GM21515 (cell line): ENCODE results near the gene ZFYVE26.

Experiments
- ATAC-seq: cut with Tn5 transposase; IDR thresholded peaks from one replicate; pipeline ENCODE4 v1.9.1; 2021; ENCODE audit not compliant: unreplicated experiment

ZFYVE26 gene

DNA sequence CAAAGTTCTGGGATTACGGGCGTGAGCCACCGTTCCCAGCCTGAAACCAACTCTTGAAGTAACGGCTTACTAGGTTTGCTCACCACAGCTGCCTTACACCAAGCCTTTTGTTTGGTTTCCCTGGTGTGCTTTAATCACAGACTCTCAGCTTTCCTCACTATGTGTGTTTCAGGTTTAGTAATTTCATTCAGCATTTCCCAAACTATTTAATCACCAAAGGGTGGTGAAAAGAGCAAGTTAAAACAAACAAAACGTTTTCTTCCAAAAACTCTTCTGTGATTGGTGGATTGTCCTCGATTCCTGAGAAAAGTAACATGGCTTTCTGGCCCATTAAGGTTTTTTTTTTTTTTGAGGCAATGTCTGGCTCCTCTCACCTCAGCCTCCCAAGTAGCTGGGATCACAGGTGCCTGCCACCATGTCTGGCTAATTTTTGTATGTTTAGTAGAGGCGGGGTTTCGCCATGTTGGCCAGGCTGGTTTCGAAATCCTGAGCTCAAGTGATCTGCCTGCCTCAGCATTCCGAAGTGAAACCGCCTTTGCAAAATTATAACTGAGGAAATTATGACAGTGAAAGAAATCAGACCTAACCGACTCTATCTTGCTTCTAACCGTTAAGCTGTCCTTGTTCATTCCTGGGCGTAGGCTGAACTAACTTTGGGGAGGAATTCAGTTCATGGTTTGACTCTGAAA, 1.5 kb upstream of the ZFYVE26 start:
- ATAC-seq = no peak

DNA sequence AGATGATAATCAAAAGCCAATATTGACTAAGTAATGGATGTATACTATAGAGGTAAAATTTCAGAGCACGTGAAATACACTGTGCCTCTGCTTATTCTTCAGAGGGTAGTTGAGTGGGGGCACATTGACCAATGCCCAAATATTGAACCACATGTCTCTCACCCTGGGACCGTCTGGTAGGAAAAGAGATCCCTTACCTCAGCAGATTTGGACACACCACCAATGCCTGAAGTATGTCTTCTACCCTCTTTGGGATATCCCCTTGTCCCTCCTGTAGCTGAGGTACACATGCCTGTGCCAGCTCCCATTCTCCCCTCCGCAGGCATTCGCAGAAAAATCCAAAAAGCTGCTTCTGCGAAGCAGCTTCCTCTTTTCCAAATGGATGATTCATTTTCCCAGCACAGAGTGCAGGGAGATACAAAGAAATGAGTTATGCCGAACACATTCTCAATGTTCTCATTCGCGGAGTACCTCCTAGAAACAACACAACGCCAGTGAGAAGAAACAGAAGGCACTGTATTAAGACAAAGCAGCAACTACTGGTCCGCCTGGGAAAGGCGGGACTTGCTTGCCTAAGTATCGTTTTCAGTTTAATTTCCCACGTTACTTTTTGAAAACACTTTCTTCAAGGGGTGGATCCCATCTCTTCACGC, 691 bp downstream of the ZFYVE26 start:
- ATAC-seq = peak; percentile 2

DNA sequence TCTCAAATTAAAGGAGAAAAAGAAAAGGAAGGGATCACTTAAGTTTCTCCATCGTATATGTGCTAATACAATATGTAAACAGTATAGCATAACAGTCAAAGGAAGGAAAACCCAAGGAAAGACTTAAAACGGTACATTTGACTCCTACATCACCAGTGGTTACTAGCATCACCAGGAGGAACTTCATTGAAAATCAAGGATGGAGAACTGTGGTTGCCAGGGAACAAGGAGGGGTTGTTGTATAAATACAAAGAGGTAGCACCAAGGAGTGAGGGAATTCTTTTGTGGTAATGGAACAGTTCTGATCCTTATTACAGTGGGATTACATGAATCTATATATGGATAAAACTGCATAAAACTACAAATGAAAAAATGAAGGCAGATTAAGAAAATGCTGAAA, 1.6 kb downstream of the ZFYVE26 start:
- ATAC-seq = no peak

DNA sequence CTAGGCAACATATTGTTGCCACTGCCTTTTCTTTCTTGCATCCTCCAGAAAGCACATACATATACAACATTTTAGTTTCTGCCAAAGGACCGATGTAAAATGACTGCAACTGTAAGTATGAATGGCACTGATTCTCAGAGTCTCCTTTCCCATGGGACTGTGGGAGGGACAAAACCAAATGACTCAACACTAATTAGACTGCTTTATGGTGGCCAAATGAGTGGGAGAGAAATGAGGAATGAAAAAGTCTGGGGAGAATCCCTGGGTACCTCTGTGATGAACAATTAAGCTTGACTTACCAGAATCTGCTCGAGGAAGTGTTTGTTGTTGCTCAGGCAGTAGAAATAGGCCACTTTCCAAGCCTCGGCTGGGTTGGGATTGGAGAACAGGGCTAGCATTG, 10.1 kb downstream of the ZFYVE26 start:
- ATAC-seq = no peak

DNA sequence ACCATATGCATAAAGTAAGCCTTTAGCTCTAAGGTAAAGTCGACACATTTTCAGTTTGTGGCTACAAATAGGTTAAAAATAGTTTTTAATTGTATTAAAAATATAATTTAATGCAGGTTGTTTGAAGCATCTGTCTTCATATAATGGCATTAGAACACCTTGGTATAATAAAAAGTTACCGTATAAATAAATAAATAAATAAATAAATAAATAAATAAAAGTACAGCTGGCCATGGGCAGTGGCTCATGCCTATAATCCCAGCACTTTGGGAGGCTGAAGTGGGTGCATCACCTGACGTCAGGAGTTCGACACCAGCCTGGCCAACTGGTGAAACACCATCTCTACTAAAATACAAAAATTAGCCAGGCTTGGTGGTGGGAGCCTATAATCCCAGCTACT, 15.6 kb downstream of the ZFYVE26 start:
- no peak for ATAC-seq

DNA sequence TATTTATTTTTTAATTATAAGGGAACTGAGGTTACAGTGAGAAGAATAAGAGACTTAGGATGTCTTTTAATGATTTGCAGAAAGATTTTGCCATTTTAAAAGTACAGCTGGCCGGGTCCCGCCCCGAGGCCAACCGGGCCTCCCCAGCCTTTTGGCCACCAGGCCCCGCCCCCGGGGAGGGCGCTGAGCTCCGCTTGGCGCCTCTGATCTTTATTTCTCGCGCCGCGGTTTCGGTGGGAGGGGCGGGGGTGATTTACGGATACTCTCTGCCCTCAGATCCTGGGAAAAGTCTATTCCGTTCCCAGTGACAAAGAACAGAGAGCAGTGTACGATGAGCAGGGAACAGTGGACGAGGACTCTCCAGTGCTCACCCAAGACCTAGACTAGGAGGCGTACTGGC, 17.7 kb downstream of the ZFYVE26 start:
- no peak for ATAC-seq

DNA sequence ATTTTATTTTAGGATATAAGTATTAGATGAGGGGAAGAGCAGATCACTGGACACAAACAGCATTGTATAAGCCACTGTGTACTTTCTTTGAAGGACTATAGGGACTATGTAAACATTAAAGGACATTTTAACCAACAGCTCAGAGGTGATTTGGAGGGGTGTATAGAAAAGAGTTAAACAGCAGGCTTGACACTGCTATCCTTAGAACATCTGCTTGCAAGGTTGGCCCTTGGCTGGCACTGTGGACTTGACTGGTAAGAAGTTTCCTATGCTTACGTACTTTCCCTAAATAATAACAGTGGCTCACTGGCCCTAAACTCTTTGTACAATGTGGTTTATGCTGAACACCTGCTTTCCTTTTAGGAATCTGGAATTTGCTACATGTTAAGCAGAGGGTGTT, 28.7 kb downstream of the ZFYVE26 start:
- no peak for ATAC-seq

DNA sequence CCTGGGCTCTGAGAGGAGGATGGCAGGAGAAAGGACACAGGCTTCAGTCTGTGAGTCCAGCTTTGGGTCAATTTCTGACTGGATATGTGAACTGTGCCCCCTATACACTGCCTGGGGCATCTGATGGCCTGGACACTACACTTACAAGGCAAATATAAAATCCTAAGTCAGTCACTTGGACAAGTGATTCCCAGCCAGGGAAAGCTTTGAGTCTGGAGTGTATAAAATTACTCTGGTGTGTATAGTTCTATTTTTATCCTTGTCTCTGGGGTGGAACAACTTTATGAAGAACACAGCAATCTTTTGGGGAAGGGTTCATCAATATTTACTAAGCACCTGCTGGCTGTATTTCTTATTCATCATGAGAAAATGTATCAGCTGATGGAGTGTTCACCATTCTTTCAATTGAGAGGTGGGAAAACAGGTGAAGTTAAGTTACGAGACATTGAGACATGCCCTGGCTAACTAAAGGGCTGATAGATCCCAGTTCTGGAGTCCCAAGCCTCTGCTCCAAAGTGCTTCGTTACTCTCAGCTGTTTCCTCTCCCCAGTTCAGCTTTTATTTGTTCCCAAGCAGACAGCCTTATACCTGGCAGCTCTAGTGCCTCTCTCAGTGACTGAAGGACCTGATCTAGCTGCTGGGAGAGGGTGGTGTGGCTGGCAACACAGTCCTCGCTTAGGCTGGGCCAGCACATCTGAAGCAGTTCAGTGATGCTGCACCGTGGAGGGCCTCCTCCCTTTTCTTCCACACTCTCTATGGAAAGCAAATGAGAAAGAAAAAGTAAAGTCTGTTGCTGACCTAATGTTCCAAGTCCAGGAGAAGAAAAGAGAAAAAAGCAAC, 30.9 kb downstream of the ZFYVE26 start:
- no peak for ATAC-seq

DNA sequence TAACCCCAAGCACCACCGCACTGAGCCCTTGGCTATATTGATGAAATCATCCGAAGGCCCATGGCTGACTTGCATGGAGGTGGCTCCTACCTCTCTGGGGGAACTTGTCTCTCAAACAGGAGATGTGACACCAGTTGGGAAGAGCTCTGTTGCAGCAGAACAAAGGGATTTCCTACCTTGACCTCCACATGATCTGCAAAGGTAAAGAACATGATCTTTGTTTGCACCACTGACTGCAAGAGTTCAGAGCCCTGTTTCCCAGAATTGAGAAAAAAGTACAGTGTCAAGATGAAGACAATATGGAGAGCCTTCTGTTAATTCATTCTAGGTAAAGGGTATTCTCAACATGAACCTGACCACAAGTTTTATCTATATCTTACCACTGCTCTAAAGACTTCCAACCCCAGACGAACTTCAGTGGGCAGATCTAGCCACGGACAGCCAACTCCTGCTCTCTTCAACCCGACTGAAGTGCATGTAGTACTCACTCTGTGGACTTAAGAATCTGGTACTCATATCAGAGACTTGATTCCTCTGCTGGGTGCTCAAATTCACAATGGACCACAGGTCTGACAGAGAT, 32.1 kb downstream of the ZFYVE26 start:
- ATAC-seq = no peak

DNA sequence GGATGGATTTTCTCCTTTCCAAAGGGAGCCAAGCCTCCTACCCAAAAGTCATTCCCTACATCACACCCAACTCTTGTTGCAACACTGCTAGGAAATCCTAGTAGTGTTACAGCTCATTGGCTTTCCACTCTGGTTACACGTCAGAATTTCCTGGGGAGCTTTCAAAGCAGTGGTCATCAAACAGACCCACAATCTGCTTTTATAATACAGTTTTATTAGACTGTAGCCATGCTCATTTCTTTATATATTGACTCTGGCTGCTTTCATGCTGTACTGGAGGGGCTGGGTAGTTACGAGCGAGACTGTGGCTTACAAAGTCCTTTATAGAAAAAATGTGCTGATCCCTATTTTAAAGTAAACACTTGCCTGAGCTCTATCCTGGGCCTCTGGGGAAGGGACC, 34.3 kb downstream of the ZFYVE26 start:
- no peak for ATAC-seq

DNA sequence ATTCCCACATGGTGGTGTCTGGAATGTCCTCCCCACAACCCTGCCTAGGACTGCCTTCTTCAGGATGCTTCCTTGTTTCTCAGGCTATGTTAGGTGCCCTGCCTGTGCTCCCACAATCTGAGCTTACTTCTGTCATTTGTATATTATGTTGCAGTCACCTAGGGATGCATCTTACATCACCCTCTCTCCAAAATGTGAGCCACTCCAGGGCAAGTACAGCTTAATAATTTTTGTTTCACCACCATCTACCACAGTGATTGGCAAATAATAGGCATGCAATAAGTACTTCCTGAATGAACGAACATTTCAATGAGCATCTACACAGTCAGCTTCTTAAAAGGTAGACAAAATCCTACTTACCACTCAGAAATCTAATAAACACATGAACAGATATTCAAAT, 37.6 kb downstream of the ZFYVE26 start:
- ATAC-seq = no peak

DNA sequence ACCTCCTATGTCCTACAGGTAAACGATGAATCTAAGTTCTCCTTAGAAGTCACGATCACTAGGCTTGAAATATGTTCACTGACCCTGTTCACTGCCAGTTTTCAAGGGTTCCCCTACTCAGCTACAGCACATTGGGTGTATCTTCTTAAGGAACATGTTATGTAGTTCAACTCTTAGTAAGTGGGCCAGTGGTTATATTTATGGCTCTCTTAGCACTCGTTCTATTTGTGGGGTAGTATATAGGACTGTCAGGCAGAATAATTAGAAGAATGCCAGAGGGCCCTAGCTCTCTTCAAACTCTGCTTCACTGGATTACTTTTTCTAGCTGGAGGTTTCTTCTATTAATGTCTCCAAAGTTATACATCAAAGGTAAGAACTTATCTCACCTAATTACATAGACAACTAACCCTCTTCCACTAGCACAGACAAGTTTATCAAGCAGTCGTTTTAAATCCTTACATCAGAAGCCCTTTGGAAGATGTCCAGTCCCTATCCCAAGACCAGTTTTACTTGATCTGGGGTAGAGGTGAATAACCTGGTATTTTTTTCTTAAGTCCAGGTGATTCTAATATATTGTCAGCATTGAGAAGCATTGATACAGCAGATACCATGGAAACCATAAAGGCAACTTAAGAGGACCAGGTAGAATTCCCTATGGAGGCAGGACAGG, 39.6 kb downstream of the ZFYVE26 start:
- no peak for ATAC-seq

DNA sequence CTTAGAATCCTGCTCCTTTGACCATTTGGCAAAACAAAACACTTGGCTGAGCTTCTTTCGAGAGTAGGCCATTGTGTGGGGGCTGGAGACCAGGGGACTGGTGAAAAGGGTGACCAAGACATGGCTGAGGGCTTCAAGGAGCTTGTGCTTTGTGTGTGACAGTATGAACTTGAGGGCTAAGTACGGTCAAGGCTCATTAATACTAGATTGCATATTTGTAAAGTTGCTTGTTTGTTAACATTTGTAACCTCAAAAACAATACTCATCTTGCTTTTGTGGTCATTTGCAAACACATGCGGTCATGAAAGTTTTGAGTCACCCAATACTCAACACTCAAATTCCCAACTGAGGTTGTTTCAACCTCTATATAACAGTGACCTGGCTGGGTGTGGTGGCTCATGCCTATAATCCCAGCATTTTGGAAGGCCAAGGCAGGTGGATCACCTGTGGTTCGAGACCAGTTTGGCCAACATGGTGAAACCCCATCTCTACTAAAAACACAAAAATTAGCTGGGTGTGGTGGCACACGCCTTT, 42.5 kb downstream of the ZFYVE26 start:
- no peak for ATAC-seq

DNA sequence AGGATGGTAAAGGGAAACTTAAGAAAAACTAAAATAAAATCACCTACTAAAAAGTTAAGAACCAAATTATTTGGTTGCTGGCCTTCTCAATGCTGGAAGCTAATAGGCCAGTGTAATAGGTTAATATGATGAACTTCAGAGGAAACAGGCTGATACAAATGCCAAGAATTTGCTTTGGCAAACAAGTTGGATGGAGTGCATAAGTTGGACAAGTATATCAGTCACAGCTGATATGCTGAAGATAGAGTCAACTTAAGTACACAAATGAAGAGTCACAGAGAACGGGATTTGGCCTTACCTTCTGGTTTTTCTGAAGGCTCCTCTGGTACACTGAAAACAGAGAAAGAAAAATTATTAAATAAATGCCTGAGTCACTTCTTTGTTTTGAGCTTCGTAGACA, 48.2 kb downstream of the ZFYVE26 start:
- ATAC-seq = no peak

DNA sequence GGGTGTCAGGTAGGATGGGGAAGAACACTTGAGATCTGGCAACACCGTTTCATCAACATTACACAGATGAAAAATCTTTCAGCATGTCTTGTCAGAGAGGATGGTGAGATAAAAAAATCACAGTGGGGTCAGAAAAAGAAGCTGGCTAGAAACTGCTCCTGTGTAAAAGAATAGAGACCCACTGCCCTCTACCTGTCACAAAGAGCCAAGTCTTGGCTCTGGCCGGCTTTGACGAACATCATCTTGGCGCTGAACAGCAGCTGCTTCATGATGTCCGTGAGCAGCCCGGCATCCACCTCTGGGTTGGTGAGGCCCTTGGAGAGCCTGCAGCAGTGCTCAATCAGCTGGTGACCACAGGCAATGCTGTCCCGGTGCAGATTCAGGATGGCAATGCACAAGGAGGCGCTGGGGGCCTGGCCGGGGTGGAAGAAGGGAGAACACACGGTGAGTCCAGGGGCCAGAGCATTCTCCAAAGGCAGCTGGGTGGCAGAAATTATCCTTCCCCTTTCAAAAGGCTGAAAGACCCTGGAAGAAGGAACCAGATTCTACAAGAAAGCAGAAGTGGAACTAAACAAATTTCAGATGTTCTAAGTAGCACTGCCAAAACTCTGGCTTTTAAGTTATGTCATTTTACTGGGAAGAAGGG, 50.2 kb downstream of the ZFYVE26 start:
- ATAC-seq = no peak

DNA sequence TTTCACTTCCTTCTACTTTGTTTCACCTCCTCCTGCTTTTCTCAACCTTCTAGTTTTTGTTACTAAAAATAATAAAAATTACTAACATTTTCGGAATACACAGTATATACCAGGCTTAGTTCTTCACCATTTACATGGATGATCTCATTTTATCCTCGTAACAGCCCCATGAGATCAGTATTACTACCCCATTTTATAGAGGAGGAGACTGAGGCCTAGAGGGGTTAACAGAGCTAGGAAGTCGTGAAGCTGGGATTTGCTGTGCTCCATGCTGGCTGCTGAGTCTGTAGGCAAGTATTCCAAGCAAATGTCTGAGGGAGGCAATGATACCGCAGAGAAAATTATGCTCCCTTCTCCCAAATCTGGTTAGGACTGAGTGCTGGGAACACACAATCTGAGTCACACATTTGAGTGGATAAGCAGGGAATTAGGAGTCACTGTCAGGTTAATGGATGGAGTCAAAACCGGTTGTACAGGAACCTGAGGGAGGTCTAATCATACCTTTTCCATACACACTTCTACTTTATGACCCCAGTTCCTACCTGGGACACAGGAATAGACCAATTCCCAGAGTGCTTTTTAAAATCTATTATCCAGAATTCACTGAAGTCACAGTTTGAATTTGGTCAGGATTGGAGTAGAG, 51.1 kb downstream of the ZFYVE26 start:
- no peak for ATAC-seq

DNA sequence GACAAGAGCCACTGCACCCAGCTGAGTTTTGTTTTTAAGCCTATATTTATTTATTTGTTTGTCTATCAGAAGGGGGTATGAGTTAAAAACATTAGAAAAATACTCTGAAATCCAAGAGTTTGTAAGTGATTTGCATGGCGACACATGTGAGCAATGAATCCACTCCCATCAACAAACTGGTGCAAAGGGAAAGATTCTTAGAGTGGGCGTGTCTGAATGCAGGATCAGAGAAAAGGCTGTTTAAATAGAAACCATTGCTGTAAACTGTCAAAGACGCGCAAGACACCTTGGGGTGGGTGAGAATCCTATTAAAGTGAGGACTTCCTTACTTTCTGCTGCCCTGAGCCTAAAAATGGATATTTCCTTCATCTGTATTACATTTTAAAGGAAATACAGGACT, 51.9 kb downstream of the ZFYVE26 start:
- ATAC-seq = no peak

DNA sequence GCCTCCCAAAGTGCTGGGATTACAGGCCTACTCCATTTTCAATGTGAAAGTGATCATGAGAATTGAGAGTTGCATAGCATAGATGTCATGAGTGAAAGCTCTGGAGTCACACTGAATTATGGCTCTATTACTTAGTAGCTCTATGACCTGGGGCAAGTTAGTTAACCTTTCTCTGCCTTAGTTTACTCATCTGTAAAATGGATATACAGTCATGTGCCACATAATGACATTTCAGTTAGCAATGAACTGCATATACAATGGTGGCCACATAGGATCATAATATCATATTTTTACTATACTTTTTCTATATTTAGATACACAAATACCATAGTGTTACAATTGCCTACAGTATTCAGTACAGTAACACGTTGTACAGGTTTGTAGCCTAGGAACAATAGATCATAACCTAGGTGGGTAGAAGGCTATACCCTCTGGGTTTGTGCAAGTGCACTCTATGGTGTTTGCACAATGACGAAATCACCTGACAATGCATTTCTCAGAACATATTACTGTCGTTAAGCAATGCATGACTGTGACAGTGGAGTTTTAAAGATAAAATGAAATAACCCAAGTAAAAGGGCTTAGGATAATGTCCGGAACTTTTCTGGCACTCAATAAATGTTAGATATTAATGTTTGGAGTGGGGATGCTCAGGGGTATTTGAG, 53.1 kb downstream of the ZFYVE26 start:
- ATAC-seq = no peak

DNA sequence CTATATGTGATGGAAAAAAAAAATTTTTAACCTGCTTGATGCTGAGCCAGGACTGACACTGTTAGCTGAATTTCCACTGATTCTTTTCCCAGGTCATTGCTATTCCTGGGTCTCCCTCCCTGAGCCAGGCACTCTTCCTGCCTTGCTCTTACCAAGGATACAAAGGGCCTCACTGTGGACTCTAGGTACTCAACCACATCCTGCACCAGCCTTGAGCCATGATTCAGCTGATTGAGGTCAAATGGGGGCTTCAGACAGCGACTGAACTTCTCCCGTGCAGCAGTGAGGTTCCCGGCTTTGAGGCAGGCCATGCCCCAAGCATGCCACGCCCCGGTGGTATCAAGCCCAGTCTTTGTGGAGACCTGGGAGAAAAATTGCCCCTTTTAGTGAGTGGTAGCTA, 54.3 kb downstream of the ZFYVE26 start:
- no peak for ATAC-seq
